Activated CD4-positive, alpha-beta memory T cell treated with anti-CD3 and anti-CD28 coated beads for 36 hours (primary cell): ENCODE measurements around the gene AKAP7. TPM values are rescaled to one million over a fixed set of nuclear protein-coding genes. Genes with fewer than 3 reads are reported as not detected.
"Not testable (repeated sequence)": the region's sequence is repeated elsewhere in the genome, so short reads cannot be mapped to it uniquely, and the experiment has no call there.

Experiments used
- CTCF ChIA-PET: fragments of 350-600 bp; sonication (Branson Sonifier 250); formaldehyde crosslinking; loops from one replicate; lab custom pipeline; 2021; ENCODE audit warnings: antibody characterized with exemption, inconsistent platforms; lab: Charles Lee
- POLR2A ChIA-PET: fragments of 350-600 bp; sonication (Branson Sonifier 250); formaldehyde crosslinking; loops from one replicate; lab custom pipeline; 2021; ENCODE audit warnings: antibody characterized with exemption; lab: Charles Lee
- DNase-seq: peaks from one replicate; pipeline ENCODE4 v3.0.0-alpha.2; 2020
- H3K27ac Mint-ChIP-seq: one replicate; pipeline ENCODE4 v1.8.0; 2021; ENCODE audit warnings: mixed read lengths
- H3K27me3 Mint-ChIP-seq: one replicate; pipeline ENCODE4 v1.8.0; 2021; ENCODE audit warnings: mixed read lengths
- H3K36me3 Mint-ChIP-seq: one replicate; pipeline ENCODE4 v1.8.0; 2021; ENCODE audit warnings: mixed read lengths
- H3K4me1 Mint-ChIP-seq: one replicate; pipeline ENCODE4 v1.8.0; 2021; ENCODE audit warnings: low read depth, mixed read lengths
- H3K4me3 Mint-ChIP-seq: one replicate; pipeline ENCODE4 v1.8.0; 2021; ENCODE audit warnings: mild to moderate bottlenecking, mixed read lengths
- H3K9me3 Mint-ChIP-seq: one replicate; pipeline ENCODE4 v1.8.0; 2021; ENCODE audit warnings: mixed read lengths
- intact Hi-C: fragments of 100-400 bp; cut with micrococcal nuclease; formaldehyde crosslinking; loops from one replicate; pipeline ENCODE4 v1.15.1; 2023
- total RNA-seq, 2 experiments: library from RNA; stranded (reverse); gene quantifications; one replicate each; pipeline ENCODE4 v1.2.3, GENCODE V29; 2021

Gene AKAP7
- total RNA-seq, 2 experiments from 2014 or later: 4.0 to 4.3 TPM

GRCh38 chr6:131283466-131284175 is 148.4 kb downstream of the AKAP7 start:
- CTCF ChIA-PET: interaction anchor here (0.8 to 1.4 kb wide), 4 partner anchors 116 to 345 kb away, joined by 4 to 6 read pairs (median 4); partner anchors contain the start of gene MED23
- H3K9me3 Mint-ChIP-seq: peaks cover 4% of the 10 kb centered on the region
- H3K36me3 Mint-ChIP-seq: peaks cover 10% of the 10 kb centered on the region
- intact Hi-C loops: no loop called here
- no peaks in the 10 kb centered on the region for H3K27me3 Mint-ChIP-seq
- POLR2A ChIA-PET: no interaction called here
- no peak for DNase-seq
- peaks cover 22% of the 10 kb centered on the region for H3K4me1 Mint-ChIP-seq
- no peak overlapping the region for H3K4me3 Mint-ChIP-seq
- no peak overlapping the region for H3K27ac Mint-ChIP-seq

DNA sequence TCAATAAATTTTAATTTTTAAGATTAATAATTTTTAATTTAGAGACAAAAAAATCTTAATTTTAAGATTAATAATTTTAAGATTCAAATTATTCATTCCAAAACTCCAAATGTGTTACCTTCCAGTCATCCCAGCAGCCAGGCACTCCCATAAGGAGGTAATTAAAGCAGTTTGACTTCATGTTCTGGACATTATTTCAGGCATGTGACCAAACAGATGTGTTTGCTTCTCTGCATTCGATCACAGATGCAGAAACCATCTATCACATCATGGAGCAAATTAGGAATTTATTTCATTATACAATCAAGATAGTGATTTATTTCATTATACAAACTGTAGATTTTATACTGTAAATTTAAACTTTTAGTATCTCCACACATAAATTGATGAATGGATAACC is 150.3 kb downstream of the AKAP7 start:
- ChIA-PET POLR2A (no interaction called here), CTCF (interaction anchor here (0.6 kb wide), 1 partner anchor 15 kb away, joined by 3 read pairs; no protein-coding TSS in a partner anchor)
- H3K27me3 Mint-ChIP-seq: no peaks in the 10 kb centered on the region
- H3K4me1 Mint-ChIP-seq: peaks cover 16% of the 10 kb centered on the region
- intact Hi-C loops: no loop called here
- H3K36me3 Mint-ChIP-seq: peaks cover 10% of the 10 kb centered on the region
- H3K9me3 Mint-ChIP-seq: no peaks in the 10 kb centered on the region
- no peak for DNase-seq
- no peak overlapping the region for H3K27ac Mint-ChIP-seq
- no peak overlapping the region for H3K4me3 Mint-ChIP-seq

DNA sequence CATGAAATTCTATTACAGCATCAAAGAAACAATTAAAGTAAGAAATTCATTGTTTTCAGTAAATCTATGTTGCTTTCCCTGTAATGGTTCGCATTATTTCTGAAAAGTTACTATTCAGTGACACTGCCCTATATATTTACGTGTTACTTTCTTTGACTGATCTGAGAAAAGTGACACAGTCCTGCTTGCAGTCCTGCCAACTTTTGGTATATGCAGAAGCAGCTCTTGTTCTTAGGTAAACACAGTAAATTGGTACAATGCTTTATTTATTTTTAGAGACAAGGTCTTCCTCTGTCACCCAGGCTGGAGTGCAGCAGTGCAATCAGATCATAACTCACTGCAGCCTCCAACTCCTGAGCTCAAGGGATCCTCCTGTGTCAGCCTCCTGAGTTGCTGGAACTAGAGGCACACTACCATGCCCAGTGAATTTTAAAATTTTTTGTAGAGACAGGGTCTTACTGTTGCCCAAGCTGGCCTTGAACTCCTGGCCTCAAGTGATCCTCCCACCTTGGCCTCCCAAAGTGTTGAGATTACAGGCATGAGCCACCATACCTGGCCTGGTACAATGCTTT is 151.3 kb downstream of the AKAP7 start:
- ChIA-PET POLR2A (no interaction called here), CTCF (no interaction called here)

GRCh38 chr6:131288214-131288613 is 152.9 kb downstream of the AKAP7 start:
- DNase-seq: no peak
- H3K27me3 Mint-ChIP-seq: no peaks in the 10 kb centered on the region
- H3K4me1 Mint-ChIP-seq: peaks cover 9% of the 10 kb centered on the region
- H3K4me3 Mint-ChIP-seq: no peak overlapping the region
- ChIA-PET POLR2A (no interaction called here), CTCF (no interaction called here)
- intact Hi-C loops: no loop called here
- H3K9me3 Mint-ChIP-seq: no peaks in the 10 kb centered on the region
- H3K36me3 Mint-ChIP-seq: peaks cover 10% of the 10 kb centered on the region
- no peak overlapping the region for H3K27ac Mint-ChIP-seq

More for the DNA sequence above, 151.3 kb downstream of the AKAP7 start:
- Mint-ChIP-seq H3K36me3 (peaks cover 10% of the 10 kb centered on the region), H3K4me3 (no peak overlapping the region), H3K27ac (no peak overlapping the region), H3K27me3 (no peaks in the 10 kb centered on the region), H3K4me1 (peaks cover 9% of the 10 kb centered on the region), H3K9me3 (no peaks in the 10 kb centered on the region)
- no peak for DNase-seq
- intact Hi-C loops: no loop called here

- H3K4me3 Mint-ChIP-seq: no peak overlapping the region
- no peaks in the 10 kb centered on the region for H3K9me3 Mint-ChIP-seq
- CTCF ChIA-PET: no interaction called here
- no peak for DNase-seq
- intact Hi-C loops: no loop called here
- H3K27me3 Mint-ChIP-seq: no peaks in the 10 kb centered on the region
- H3K27ac Mint-ChIP-seq: no peak overlapping the region
- H3K4me1 Mint-ChIP-seq: peaks cover 9% of the 10 kb centered on the region
- peaks cover 2% of the 10 kb centered on the region for H3K36me3 Mint-ChIP-seq
- POLR2A ChIA-PET: no interaction called here
Measured at GRCh38 chr6:131290955-131291354, 155.7 kb downstream of the AKAP7 start.

GRCh38 chr6:131292145-131292938 is 157.1 kb downstream of the AKAP7 start:
- no peak for DNase-seq
- intact Hi-C loops: no loop called here
- Mint-ChIP-seq H3K9me3 (no peaks in the 10 kb centered on the region), H3K27ac (no peak overlapping the region), H3K27me3 (no peaks in the 10 kb centered on the region), H3K4me1 (peaks cover 9% of the 10 kb centered on the region), H3K36me3 (peaks cover 2% of the 10 kb centered on the region), H3K4me3 (no peak overlapping the region)
- POLR2A ChIA-PET: no interaction called here
- CTCF ChIA-PET: interaction anchor here (0.9 kb wide), 1 partner anchor 594 kb away, joined by 3 read pairs; no protein-coding TSS in a partner anchor

GRCh38 chr6:131293472-131293911 is 158.2 kb downstream of the AKAP7 start:
- Mint-ChIP-seq H3K27me3 (no peaks in the 10 kb centered on the region), H3K4me1 (peaks cover 9% of the 10 kb centered on the region), H3K27ac (no peak overlapping the region), H3K36me3 (no peaks in the 10 kb centered on the region), H3K4me3 (no peak overlapping the region), H3K9me3 (no peaks in the 10 kb centered on the region)
- CTCF ChIA-PET: no interaction called here
- DNase-seq: no peak
- intact Hi-C loops: no loop called here
- POLR2A ChIA-PET: no interaction called here

DNA sequence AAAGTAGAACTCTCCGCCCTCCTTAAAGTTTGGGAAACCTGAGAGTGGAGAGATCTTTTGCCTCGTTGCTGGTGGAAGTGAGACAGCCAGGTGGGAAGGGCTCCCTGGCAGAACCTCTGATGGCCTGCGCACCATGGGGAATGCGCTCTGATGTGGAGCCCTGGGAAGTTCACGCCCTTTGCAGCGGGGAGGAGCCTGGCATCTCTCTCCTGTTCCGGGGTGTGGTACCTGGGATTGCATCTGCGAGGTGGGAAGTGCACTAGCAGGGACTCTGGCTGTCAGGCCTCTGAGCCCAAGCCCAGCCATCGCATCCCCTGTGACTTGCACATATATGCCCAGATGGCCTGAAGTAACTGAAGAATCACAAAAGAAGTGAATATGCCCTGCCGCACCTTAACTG is 159.8 kb downstream of the AKAP7 start:
- Mint-ChIP-seq H3K36me3 (no peaks in the 10 kb centered on the region), H3K4me3 (no peak overlapping the region), H3K27ac (no peak overlapping the region), H3K9me3 (no peaks in the 10 kb centered on the region), H3K4me1 (peaks cover 9% of the 10 kb centered on the region), H3K27me3 (no peaks in the 10 kb centered on the region)
- no peak for DNase-seq
- POLR2A ChIA-PET: no interaction called here
- intact Hi-C loops: no loop called here
- CTCF ChIA-PET: no interaction called here

GRCh38 chr6:131300826-131301225 is 165.6 kb downstream of the AKAP7 start:
- DNase-seq, H3K27ac Mint-ChIP-seq, H3K4me3 Mint-ChIP-seq, CTCF ChIA-PET, intact Hi-C loops, POLR2A ChIA-PET, H3K27me3 Mint-ChIP-seq, H3K9me3 Mint-ChIP-seq, H3K36me3 Mint-ChIP-seq: not testable (repeated sequence)
- peaks cover 15% of the 10 kb centered on the region for H3K4me1 Mint-ChIP-seq

DNA sequence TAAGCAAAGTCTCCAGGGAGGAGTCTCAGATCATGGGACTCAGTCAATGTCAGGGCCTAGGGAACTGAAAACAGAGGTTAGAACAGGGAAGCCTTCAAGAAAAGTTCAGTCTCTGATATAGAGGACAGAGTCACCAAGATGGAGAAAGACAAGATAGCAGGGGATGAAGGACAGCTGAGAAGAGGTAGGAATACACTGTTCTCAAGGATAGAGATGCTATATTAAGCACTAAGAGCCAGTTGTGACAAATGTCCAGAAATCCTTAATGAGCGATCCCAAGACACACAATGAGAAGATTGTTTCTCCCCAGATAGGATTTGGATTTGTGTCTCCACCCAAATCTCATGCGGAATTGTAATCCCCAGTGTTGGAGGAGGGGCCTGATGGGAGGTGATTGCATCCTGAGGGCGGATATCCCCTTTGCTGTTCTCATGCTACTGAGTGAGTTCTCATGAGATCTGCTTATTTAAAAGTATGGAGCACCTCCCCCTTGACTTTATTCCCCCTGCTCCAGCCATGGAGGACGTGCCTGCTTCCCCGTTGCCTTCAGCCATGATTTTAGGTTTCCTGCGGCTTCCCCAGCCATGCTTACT is 168.2 kb downstream of the AKAP7 start:
- Mint-ChIP-seq H3K9me3 (no peaks in the 10 kb centered on the region), H3K27ac (no peak overlapping the region), H3K36me3 (no peaks in the 10 kb centered on the region), H3K4me3 (no peak overlapping the region), H3K4me1 (peaks cover 15% of the 10 kb centered on the region), H3K27me3 (no peaks in the 10 kb centered on the region)
- ChIA-PET CTCF (no interaction called here), POLR2A (no interaction called here)
- intact Hi-C loops: no loop called here
- DNase-seq: no peak

- H3K27ac Mint-ChIP-seq: no peak overlapping the region
- POLR2A ChIA-PET: no interaction called here
- H3K9me3 Mint-ChIP-seq: peaks cover 8% of the 10 kb centered on the region
- peaks cover 15% of the 10 kb centered on the region for H3K4me1 Mint-ChIP-seq
- H3K4me3 Mint-ChIP-seq: no peak overlapping the region
- CTCF ChIA-PET: interaction anchor here (1.2 kb wide), 1 partner anchor 11 kb away, joined by 3 read pairs; no protein-coding TSS in a partner anchor
- H3K27me3 Mint-ChIP-seq: no peaks in the 10 kb centered on the region
- H3K36me3 Mint-ChIP-seq: peaks cover 8% of the 10 kb centered on the region
- no peak for DNase-seq
- intact Hi-C loops: no loop called here
Measured at GRCh38 chr6:131305037-131305850, 170.0 kb downstream of the AKAP7 start.
